ENCODE data around the gene PXN. TPM values are rescaled to one million over a fixed set of nuclear protein-coding genes. Genes with fewer than 3 reads are reported as not detected.
"Not testable (repeated sequence)": the region's sequence is repeated elsewhere in the genome, so short reads cannot be mapped to it uniquely, and the experiment has no call there.

PXN gene
- polyA plus RNA-seq, 4 donors, result 71.9 to 79.4 (median 76.3) TPM

- no peak for DNase-seq (ENCODE audit: low read depth in 4 of 4, low spot score in 3 of 4)
Observed at GRCh38 chr12:120242275-120242799, 23.2 kb downstream of the PXN start.

- DNase-seq (ENCODE audit: low read depth in 4 of 4, low spot score in 3 of 4), result no peak
Observed at GRCh38 chr12:120241561-120242274, 23.8 kb downstream of the PXN start.

- DNase-seq (ENCODE audit: low read depth in 4 of 4, low spot score in 3 of 4), result no peak
Observed at GRCh38 chr12:120240495-120240833, 25.1 kb downstream of the PXN start.

- no peak for DNase-seq (ENCODE audit: low read depth in 4 of 4, low spot score in 3 of 4)
Observed at GRCh38 chr12:120239776-120240494, 25.6 kb downstream of the PXN start.

GRCh38 chr12:120238839-120239445 lies 26.6 kb downstream of the PXN start:
- DNase-seq (ENCODE audit: low read depth in 4 of 4, low spot score in 3 of 4), result no peak

GRCh38 chr12:120238217-120238616 lies 27.3 kb downstream of the PXN start:
- no peak for DNase-seq (ENCODE audit: low read depth in 4 of 4, low spot score in 3 of 4)

GRCh38 chr12:120237360-120238171 lies 28.0 kb downstream of the PXN start:
- no peak for DNase-seq (ENCODE audit: low read depth in 4 of 4, low spot score in 3 of 4)

GRCh38 chr12:120236809-120237208 lies 28.7 kb downstream of the PXN start:
- DNase-seq (ENCODE audit: low read depth in 4 of 4, low spot score in 3 of 4), result not testable (repeated sequence)

- DNase-seq (ENCODE audit: low read depth in 4 of 4, low spot score in 3 of 4), result no peak
Observed at GRCh38 chr12:120235369-120236323, 29.9 kb downstream of the PXN start.

- peak in 1 of 4 donors; percentile 69 for DNase-seq (ENCODE audit: low read depth in 4 of 4, low spot score in 3 of 4)
Observed at GRCh38 chr12:120234643-120235368, 30.7 kb downstream of the PXN start.

- no peak for DNase-seq (ENCODE audit: low read depth in 4 of 4, low spot score in 3 of 4)
Observed at GRCh38 chr12:120231316-120232011, 34.1 kb downstream of the PXN start.

- DNase-seq (ENCODE audit: low read depth in 4 of 4, low spot score in 3 of 4), result no peak
Observed at GRCh38 chr12:120230974-120231315, 34.6 kb downstream of the PXN start.

GRCh38 chr12:120230326-120230973 lies 35.1 kb downstream of the PXN start:
- no peak for DNase-seq (ENCODE audit: low read depth in 4 of 4, low spot score in 3 of 4)

- DNase-seq (ENCODE audit: low read depth in 4 of 4, low spot score in 3 of 4), result no peak
Observed at GRCh38 chr12:120229487-120230325, 35.8 kb downstream of the PXN start.

GRCh38 chr12:120229071-120229486 lies 36.5 kb downstream of the PXN start:
- no peak for DNase-seq (ENCODE audit: low read depth in 4 of 4, low spot score in 3 of 4)

- DNase-seq (ENCODE audit: low read depth in 4 of 4, low spot score in 3 of 4), result peak; percentile 73 to 84 (median 80)
Observed at GRCh38 chr12:120228291-120229070, 37.0 kb downstream of the PXN start.

GRCh38 chr12:120228041-120228290 lies 37.6 kb downstream of the PXN start:
- DNase-seq (ENCODE audit: low read depth in 4 of 4, low spot score in 3 of 4), result no peak

Measured in right renal pelvis (tissue), 4 donors.